Activated T-helper 2 cell treated with anti-CD3 and anti-CD28 coated beads, Interferon-gamma antibody, Interleukin-2, Interleukin-4, amounts not matched to agents 10 μg/mL and 5 μg/mL and 100 μg/mL, durations not matched to agents 14 hours and 24 hours and 36 hours (primary cell): Measurements from ENCODE around the gene RPN2. TPM values are rescaled to one million over a fixed set of nuclear protein-coding genes. Genes with fewer than 3 reads are reported as not detected.
A peak's percentile ranks its signal among the peaks of the same experiment; 100 is the strongest.

Experiments used
- DNase-seq: peaks from one replicate; pipeline ENCODE4 v3.0.0; 2021; ENCODE audit warnings: low spot score
- H3K27ac Mint-ChIP-seq: one replicate; pipeline ENCODE4 v1.8.0; 2021; ENCODE audit warnings: mixed read lengths
- H3K27me3 Mint-ChIP-seq: one replicate; pipeline ENCODE4 v1.8.0; 2021; ENCODE audit warnings: low read depth, mixed read lengths
- H3K36me3 Mint-ChIP-seq: one replicate; pipeline ENCODE4 v1.8.0; 2021; ENCODE audit warnings: low read depth, mixed read lengths
- H3K4me1 Mint-ChIP-seq: one replicate; pipeline ENCODE4 v1.8.0; 2021; ENCODE audit warnings: low read depth, mixed read lengths
- H3K4me3 Mint-ChIP-seq: one replicate; pipeline ENCODE4 v1.8.0; 2021; ENCODE audit warnings: low read depth, mild to moderate bottlenecking, moderate library complexity, mixed read lengths
- H3K9me3 Mint-ChIP-seq: one replicate; pipeline ENCODE4 v1.8.0; 2021; ENCODE audit warnings: mixed read lengths
- intact Hi-C: fragments of 100-400 bp; cut with micrococcal nuclease; formaldehyde crosslinking; loops from one replicate; pipeline ENCODE4 v1.15.1; 2023
- total RNA-seq: library from RNA; stranded (reverse); gene quantifications from 2 replicates; pipeline ENCODE4 v1.2.3, GENCODE V29; 2022

RPN2 gene
- total RNA-seq, 1 donor from 2014 or later: 229 TPM

DNA sequence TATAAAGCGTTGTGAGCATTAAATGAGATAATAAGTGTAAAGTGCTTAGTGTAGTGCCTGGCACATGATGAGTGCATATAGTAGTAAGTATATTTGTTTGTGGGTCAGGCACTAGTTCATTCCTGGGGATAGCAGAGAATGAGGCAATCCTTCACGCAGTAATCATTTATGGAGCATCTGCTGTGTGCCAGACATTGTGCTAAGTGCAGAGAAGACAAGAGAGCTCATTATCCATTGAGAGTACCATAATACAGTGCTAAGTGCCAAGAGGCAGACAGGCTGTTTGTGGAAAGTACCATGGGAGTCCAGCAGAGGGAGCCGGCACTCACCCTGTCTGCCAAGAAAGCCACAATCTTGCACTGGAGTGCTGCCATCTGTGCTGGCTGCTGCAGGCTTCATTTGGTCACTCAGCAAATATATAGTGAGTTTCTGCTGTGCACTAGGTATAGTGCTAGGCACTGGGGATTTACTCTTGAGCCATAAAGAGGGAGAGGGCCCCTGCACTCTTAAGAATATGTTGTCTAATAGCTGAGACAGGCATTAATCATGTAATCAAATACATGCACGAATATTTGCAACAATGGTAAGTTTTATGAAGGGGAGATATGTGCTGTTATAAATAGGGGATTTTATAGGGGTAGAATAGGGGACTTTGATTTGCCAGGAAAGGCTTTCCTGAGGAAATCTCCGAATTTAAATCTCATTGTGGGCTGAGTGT lies 13.2 kb downstream of the RPN2 start:
- H3K9me3 Mint-ChIP-seq: no peaks in the 10 kb centered on the region
- intact Hi-C loops: loop anchor here (1.0 to 10.0 kb wide), 2 partner anchors 193 to 342 kb away; no protein-coding TSS in a partner anchor
- no peaks in the 10 kb centered on the region for H3K27me3 Mint-ChIP-seq
- DNase-seq: peak; percentile 61
- H3K36me3 Mint-ChIP-seq: peaks cover 76% of the 10 kb centered on the region
- peaks cover 59% of the 10 kb centered on the region for H3K4me1 Mint-ChIP-seq
- H3K4me3 Mint-ChIP-seq: no peak overlapping the region
- H3K27ac Mint-ChIP-seq: peak overlapping the region; percentile 57

GRCh38 chr20:37193226-37193625 lies 14.1 kb downstream of the RPN2 start:
- peaks cover 72% of the 10 kb centered on the region for H3K36me3 Mint-ChIP-seq
- no peaks in the 10 kb centered on the region for H3K9me3 Mint-ChIP-seq
- peaks cover 59% of the 10 kb centered on the region for H3K4me1 Mint-ChIP-seq
- H3K27me3 Mint-ChIP-seq: no peaks in the 10 kb centered on the region
- DNase-seq: no peak
- H3K4me3 Mint-ChIP-seq: no peak overlapping the region
- intact Hi-C loops: loop anchor here (10.0 kb wide), 1 partner anchor 192 kb away; no protein-coding TSS in a partner anchor
- peak overlapping the region; percentile 79 for H3K27ac Mint-ChIP-seq

- DNase-seq: no peak
- H3K4me3 Mint-ChIP-seq: no peak overlapping the region
- no peaks in the 10 kb centered on the region for H3K9me3 Mint-ChIP-seq
- no peaks in the 10 kb centered on the region for H3K27me3 Mint-ChIP-seq
- peaks cover 72% of the 10 kb centered on the region for H3K36me3 Mint-ChIP-seq
- intact Hi-C loops: loop anchor here (10.0 kb wide), 1 partner anchor 191 kb away; no protein-coding TSS in a partner anchor
- peak overlapping the region; percentile 79 for H3K27ac Mint-ChIP-seq
- H3K4me1 Mint-ChIP-seq: peaks cover 58% of the 10 kb centered on the region
Observed at GRCh38 chr20:37193821-37194220, 14.7 kb downstream of the RPN2 start.

- Mint-ChIP-seq H3K36me3 (peaks cover 70% of the 10 kb centered on the region), H3K4me3 (peak overlapping the region; percentile 31), H3K4me1 (peaks cover 49% of the 10 kb centered on the region), H3K9me3 (no peaks in the 10 kb centered on the region), H3K27ac (peak overlapping the region; percentile 79), H3K27me3 (no peaks in the 10 kb centered on the region)
- intact Hi-C loops: loop anchor here (10.0 kb wide), 1 partner anchor 190 kb away; no protein-coding TSS in a partner anchor
- DNase-seq: no peak
Observed at GRCh38 chr20:37194621-37195417, 15.7 kb downstream of the RPN2 start.

- Mint-ChIP-seq H3K4me1 (peaks cover 26% of the 10 kb centered on the region), H3K27me3 (no peaks in the 10 kb centered on the region), H3K36me3 (peaks cover 73% of the 10 kb centered on the region), H3K27ac (no peak overlapping the region), H3K4me3 (no peak overlapping the region), H3K9me3 (no peaks in the 10 kb centered on the region)
- no peak for DNase-seq
- intact Hi-C loops: loop anchor here (10.0 kb wide), 1 partner anchor 186 kb away; no protein-coding TSS in a partner anchor
Observed at GRCh38 chr20:37198932-37199660, 20.0 kb downstream of the RPN2 start.

- H3K9me3 Mint-ChIP-seq: no peaks in the 10 kb centered on the region
- H3K4me1 Mint-ChIP-seq: peaks cover 15% of the 10 kb centered on the region
- no peak overlapping the region for H3K4me3 Mint-ChIP-seq
- intact Hi-C loops: no loop called here
- H3K27me3 Mint-ChIP-seq: no peaks in the 10 kb centered on the region
- H3K27ac Mint-ChIP-seq: no peak overlapping the region
- DNase-seq: no peak
- H3K36me3 Mint-ChIP-seq: peaks cover 80% of the 10 kb centered on the region
Observed at GRCh38 chr20:37200376-37200775, 21.2 kb downstream of the RPN2 start.

DNA sequence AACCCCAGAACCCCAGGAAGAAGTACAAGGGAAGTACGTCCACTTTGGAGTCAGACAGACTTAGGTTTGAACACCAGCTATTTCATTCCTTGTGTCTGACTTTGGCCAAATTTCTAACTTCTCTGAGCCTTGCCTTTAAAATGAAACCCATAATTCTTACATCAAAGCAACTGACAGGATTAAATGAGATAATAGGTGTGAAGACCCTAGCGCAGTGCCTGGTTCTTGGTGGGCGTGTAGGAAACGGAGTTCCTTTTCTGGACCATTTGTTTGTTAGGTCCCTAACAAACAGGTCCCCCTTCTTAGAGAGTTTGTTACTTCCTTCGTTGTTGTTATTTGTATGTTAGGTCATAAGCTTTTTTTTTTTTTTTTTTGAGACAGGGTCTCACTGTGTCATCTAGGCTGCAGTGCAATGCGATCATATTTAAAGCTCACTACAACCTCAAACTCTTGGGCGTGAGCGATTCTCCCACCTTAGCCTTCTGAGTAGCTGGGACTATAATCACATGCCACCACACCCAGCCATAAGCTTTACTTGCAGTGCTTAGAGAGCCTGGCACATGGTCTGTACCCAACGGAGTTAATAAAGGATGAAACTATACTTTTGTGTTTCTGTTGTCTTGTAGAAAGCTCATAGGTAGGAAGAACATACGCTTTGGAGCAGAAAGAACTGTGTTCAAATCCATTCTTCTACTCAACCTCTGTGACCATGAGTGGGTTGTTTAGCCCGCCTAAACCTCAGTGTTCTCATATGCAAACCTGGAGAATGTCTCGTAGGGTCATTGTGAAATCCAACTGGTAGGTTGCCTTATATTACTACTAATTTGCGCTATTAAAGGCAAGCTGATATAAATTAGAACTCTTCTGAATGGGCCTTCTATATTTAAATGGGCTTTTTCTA lies 22.0 kb downstream of the RPN2 start:
- Mint-ChIP-seq H3K9me3 (no peaks in the 10 kb centered on the region), H3K4me3 (no peak overlapping the region), H3K4me1 (peaks cover 11% of the 10 kb centered on the region), H3K27me3 (no peaks in the 10 kb centered on the region), H3K27ac (no peak overlapping the region), H3K36me3 (peaks cover 82% of the 10 kb centered on the region)
- DNase-seq: no peak
- intact Hi-C loops: no loop called here

DNA sequence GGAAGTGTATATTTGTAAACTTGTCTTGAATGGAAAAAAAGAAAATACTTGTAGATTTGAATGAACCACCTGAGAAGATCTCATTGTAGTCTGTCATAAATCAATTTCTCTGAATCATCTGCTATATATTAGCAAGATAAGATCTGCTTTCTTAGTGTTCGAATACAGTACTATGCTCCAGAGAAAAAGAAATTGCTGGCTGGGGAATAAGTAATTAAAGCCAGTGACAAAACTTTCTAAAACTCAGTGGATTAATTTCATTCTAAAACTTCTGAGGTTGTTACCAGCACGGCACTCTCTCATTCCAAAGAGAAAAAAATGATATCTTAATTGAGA lies 22.7 kb downstream of the RPN2 start:
- H3K9me3 Mint-ChIP-seq: no peaks in the 10 kb centered on the region
- DNase-seq: no peak
- peaks cover 7% of the 10 kb centered on the region for H3K4me1 Mint-ChIP-seq
- no peaks in the 10 kb centered on the region for H3K27me3 Mint-ChIP-seq
- H3K4me3 Mint-ChIP-seq: no peak overlapping the region
- no peak overlapping the region for H3K27ac Mint-ChIP-seq
- H3K36me3 Mint-ChIP-seq: peaks cover 82% of the 10 kb centered on the region
- intact Hi-C loops: no loop called here

- Mint-ChIP-seq H3K36me3 (peaks cover 82% of the 10 kb centered on the region), H3K4me3 (no peak overlapping the region), H3K27me3 (no peaks in the 10 kb centered on the region), H3K4me1 (peaks cover 4% of the 10 kb centered on the region), H3K27ac (no peak overlapping the region), H3K9me3 (no peaks in the 10 kb centered on the region)
- DNase-seq: no peak
- intact Hi-C loops: no loop called here
Observed at GRCh38 chr20:37202267-37202943, 23.3 kb downstream of the RPN2 start.

DNA sequence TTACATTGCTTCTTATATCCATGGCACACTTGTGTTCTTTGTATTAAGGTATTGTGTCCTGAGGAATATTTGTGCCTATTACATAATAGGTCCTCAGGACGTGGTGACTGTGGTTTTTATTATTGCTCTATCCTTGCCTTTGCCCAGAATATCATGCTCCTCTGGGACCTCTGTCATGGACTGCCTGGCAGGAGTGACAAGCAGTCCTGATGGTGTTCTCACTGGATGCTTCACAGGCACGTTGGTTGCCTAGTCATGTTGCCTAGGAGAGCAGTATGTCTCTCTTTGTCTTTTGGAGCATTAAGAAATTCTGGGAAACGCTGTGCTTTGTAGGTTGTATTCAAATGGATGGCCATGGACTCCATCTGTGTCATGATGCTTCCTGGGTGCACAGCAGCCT lies 24.9 kb downstream of the RPN2 start:
- no peaks in the 10 kb centered on the region for H3K27me3 Mint-ChIP-seq
- peaks cover 82% of the 10 kb centered on the region for H3K36me3 Mint-ChIP-seq
- intact Hi-C loops: no loop called here
- H3K9me3 Mint-ChIP-seq: no peaks in the 10 kb centered on the region
- H3K4me1 Mint-ChIP-seq: peaks cover 4% of the 10 kb centered on the region
- H3K4me3 Mint-ChIP-seq: no peak overlapping the region
- DNase-seq: no peak
- no peak overlapping the region for H3K27ac Mint-ChIP-seq

DNA sequence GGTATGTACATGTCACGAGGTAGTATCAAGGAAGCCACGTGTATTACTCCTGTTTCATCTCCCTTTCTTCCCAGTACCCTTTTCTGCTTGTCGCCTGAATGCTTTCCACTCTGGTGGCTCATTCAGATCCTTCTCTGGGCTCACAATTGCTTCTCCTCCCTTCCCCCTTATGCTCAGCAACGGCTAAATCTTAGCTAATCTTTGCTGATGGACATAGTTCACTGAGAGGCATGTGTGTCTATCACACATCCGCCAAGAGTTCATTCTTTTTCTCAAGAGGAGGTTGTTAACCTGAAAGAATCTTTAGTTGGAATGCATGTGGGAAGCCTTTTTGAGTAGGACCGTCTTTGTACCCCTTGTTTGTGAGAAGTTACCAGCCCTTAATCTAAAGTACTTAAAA lies 26.0 kb downstream of the RPN2 start:
- DNase-seq: no peak
- no peaks in the 10 kb centered on the region for H3K27me3 Mint-ChIP-seq
- no peak overlapping the region for H3K4me3 Mint-ChIP-seq
- no peaks in the 10 kb centered on the region for H3K9me3 Mint-ChIP-seq
- peaks cover 76% of the 10 kb centered on the region for H3K36me3 Mint-ChIP-seq
- intact Hi-C loops: no loop called here
- peaks cover 4% of the 10 kb centered on the region for H3K4me1 Mint-ChIP-seq
- no peak overlapping the region for H3K27ac Mint-ChIP-seq
